Stimulated activated CD8-positive, alpha-beta memory T cell treated with anti-CD3 and anti-CD28 coated beads, Interleukin-7, amount 100 ng/mL, for 24 hours (primary cell): ENCODE measurements around the gene MLST8.
"Not testable (repeated sequence)": the region's sequence is repeated elsewhere in the genome, so short reads cannot be mapped to it uniquely, and the experiment has no call there.

Experiments
- DNase-seq: peaks from one replicate; pipeline ENCODE4 v3.0.0-alpha.2; 2020; ENCODE audit warnings: low read depth

Gene MLST8

GRCh38 chr16:2244926-2245795 lies 39.9 kb downstream of the MLST8 start:
- no peak for DNase-seq

GRCh38 chr16:2246301-2246885 lies 41.1 kb downstream of the MLST8 start:
- DNase-seq: no peak

GRCh38 chr16:2250652-2251295 lies 45.5 kb downstream of the MLST8 start:
- DNase-seq: peak; percentile 18

GRCh38 chr16:2251296-2252111 lies 46.2 kb downstream of the MLST8 start, which contains the start of gene ECI1:
ECI1 (minus strand) TSS chr16:2251587; CDS start chr16:2251566, 21 bp downstream.
- peak; percentile 56 for DNase-seq

- no peak for DNase-seq
Observed at GRCh38 chr16:2252806-2253148, 47.5 kb downstream of the MLST8 start.

GRCh38 chr16:2253293-2253692 lies 48.0 kb downstream of the MLST8 start:
- no peak for DNase-seq

GRCh38 chr16:2256531-2257140 lies 51.4 kb downstream of the MLST8 start:
- DNase-seq: no peak

DNA sequence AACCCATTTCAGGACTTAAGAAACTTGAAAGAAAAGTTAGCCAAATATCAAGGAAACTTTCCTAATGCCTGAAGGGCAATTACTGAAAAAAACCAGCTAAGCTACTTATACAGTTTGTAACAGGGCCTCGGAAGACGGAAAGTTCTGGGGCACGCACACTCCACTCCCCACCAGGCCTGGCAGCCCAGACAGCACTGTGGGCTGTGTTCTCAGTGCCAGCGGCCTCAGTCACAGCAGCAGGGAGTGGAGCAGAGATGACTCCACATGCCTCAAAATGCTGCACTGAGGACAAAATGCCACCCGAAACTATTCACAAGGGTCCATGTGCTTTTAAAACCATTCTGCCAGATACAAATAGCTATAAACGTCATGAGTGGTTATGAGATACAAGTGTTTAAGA lies 52.5 kb downstream of the MLST8 start:
- no peak for DNase-seq

GRCh38 chr16:2258530-2258929 lies 53.3 kb downstream of the MLST8 start:
- DNase-seq: not testable (repeated sequence)
